Measurements from ENCODE around the gene CALD1.

The CALD1 gene

GRCh38 chr7:134992626-134993179 is 213.3 kb downstream of the CALD1 start:
- DNase-seq (ENCODE audit: low read depth, low spot score), result peak; percentile 53
- no peak overlapping the region for H3K4me3 ChIP-seq (ENCODE audit: low read depth, low read length)
- no peak for TF ChIP-seq CTCF (IDR thresholded peaks at IDR 0.05; ENCODE audit: low read depth, low read length)
- in situ Hi-C loops (cut with HindIII; ENCODE audit: low sequenced_read_pairs), result no loop called here

- in situ Hi-C loops (cut with HindIII; ENCODE audit: low sequenced_read_pairs), result no loop called here
- DNase-seq (ENCODE audit: low read depth, low spot score), result no peak
- TF ChIP-seq CTCF (IDR thresholded peaks at IDR 0.05; ENCODE audit: low read depth, low read length), result no peak
- H3K4me3 ChIP-seq (ENCODE audit: low read depth, low read length), result no peak overlapping the region
Observed at GRCh38 chr7:134993877-134994456, 214.5 kb downstream of the CALD1 start.

GRCh38 chr7:134995239-134996096 is 216.0 kb downstream of the CALD1 start:
- in situ Hi-C loops (cut with HindIII; ENCODE audit: low sequenced_read_pairs), result no loop called here

GRCh38 chr7:134996097-134996550 is 216.7 kb downstream of the CALD1 start:
- DNase-seq (ENCODE audit: low read depth, low spot score), result peak; percentile 64
- TF ChIP-seq CTCF (IDR thresholded peaks at IDR 0.05; ENCODE audit: low read depth, low read length), result no peak
- H3K4me3 ChIP-seq (ENCODE audit: low read depth, low read length), result no peak overlapping the region
- in situ Hi-C loops (cut with HindIII; ENCODE audit: low sequenced_read_pairs), result no loop called here

More at GRCh38 chr7:134995239-134996096, 216.0 kb downstream of the CALD1 start:
- TF ChIP-seq CTCF (IDR thresholded peaks at IDR 0.05; ENCODE audit: low read depth, low read length), result no peak
- H3K4me3 ChIP-seq (ENCODE audit: low read depth, low read length), result no peak overlapping the region
- peak; percentile 40 for DNase-seq (ENCODE audit: low read depth, low spot score)

- TF ChIP-seq CTCF (IDR thresholded peaks at IDR 0.05; ENCODE audit: low read depth, low read length), result no peak
- no peak overlapping the region for H3K4me3 ChIP-seq (ENCODE audit: low read depth, low read length)
- DNase-seq (ENCODE audit: low read depth, low spot score), result no peak
- in situ Hi-C loops (cut with HindIII; ENCODE audit: low sequenced_read_pairs), result no loop called here
Observed at GRCh38 chr7:134997214-134997885, 217.9 kb downstream of the CALD1 start.

- no peak for DNase-seq (ENCODE audit: low read depth, low spot score)
- in situ Hi-C loops (cut with HindIII; ENCODE audit: low sequenced_read_pairs), result no loop called here
Observed at GRCh38 chr7:134999136-134999535, 219.7 kb downstream of the CALD1 start.

More at GRCh38 chr7:134999136-134999535, 219.7 kb downstream of the CALD1 start:
- no peak for TF ChIP-seq CTCF (IDR thresholded peaks at IDR 0.05; ENCODE audit: low read depth, low read length)
- H3K4me3 ChIP-seq (ENCODE audit: low read depth, low read length), result no peak overlapping the region

Measured in astrocyte of the spinal cord (primary cell).